HG02798 (cell line): Measurements from ENCODE around the gene STAB1.
"Not testable (repeated sequence)": the region's sequence is repeated elsewhere in the genome, so short reads cannot be mapped to it uniquely, and the experiment has no call there.

Experiments used
- ATAC-seq: cut with Tn5 transposase; IDR thresholded peaks from one replicate; pipeline ENCODE4 v1.9.1; 2021; ENCODE audit warnings: mild to moderate bottlenecking; ENCODE audit not compliant: unreplicated experiment, poor library complexity

STAB1 gene

DNA sequence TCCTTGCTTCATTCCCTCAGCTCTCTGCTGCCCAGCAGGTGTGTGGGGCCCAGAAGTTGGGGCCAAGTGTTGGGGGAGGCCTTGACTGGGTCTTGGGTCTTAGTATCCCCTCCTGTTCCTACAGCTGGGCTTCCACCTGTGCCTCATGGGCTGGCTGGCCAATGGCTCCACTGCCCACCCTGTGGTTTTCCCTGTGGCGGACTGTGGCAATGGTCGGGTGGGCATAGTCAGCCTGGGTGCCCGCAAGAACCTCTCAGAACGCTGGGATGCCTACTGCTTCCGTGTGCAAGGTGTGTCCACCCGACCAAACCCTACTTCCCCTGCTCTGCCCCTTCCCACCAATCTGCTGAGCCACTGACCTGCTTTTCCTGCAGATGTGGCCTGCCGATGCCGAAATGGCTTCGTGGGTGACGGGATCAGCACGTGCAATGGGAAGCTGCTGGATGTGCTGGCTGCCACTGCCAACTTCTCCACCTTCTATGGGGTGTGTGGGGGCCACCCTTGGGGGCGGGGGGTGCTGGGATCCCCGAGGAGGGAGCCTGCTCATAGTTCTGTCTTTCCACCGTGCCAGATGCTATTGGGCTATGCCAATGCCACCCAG is 27.6 kb downstream of the STAB1 start:
- no peak for ATAC-seq

DNA sequence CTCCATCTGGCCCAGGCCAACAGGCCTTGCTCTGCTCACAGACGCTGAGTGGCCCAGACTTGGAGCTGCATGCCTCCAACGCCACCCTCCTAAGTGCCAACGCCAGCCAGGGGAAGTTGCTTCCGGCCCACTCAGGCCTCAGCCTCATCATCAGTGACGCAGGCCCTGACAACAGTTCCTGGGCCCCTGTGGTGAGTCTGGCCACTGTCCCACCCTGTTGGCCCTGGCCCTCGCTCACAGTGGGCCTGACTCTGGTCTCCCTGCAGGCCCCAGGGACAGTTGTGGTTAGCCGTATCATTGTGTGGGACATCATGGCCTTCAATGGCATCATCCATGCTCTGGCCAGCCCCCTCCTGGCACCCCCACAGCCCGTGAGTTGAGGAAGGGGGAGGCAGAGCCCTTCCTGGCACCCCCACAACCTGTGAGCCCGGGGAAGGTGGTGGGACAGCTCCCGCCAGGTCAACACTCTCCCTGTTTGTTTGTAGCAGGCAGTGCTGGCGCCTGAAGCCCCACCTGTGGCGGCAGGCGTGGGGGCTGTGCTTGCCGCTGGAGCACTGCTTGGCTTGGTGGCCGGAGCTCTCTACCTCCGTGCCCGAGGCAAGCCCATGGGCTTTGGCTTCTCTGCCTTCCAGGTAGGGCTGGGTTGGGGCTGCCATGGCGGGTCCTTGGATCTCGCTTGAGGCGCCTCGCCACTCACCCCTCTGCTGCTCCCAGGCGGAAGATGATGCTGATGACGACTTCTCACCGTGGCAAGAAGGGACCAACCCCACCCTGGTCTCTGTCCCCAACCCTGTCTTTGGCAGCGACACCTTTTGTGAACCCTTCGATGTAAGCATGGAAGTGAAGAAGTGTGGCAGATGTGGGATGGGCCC is 28.5 kb downstream of the STAB1 start:
- no peak for ATAC-seq

DNA sequence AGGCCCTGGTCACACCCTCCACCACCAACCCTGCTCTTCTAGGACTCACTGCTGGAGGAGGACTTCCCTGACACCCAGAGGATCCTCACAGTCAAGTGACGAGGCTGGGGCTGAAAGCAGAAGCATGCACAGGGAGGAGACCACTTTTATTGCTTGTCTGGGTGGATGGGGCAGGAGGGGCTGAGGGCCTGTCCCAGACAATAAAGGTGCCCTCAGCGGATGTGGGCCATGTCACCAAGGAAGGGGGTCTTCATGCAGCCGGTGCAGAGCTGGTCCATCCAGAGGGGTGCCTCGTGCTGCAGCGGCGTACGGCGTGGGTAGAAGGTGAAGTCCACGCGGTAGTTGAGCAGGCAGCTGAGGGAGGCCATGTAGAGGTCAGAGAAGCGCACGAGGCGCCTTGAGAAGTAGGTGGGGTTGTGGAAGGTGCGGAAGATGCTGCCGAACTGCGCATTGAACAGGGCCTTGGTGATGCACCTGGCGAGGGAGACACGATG is 29.2 kb downstream of the STAB1 start:
- ATAC-seq: no peak

DNA sequence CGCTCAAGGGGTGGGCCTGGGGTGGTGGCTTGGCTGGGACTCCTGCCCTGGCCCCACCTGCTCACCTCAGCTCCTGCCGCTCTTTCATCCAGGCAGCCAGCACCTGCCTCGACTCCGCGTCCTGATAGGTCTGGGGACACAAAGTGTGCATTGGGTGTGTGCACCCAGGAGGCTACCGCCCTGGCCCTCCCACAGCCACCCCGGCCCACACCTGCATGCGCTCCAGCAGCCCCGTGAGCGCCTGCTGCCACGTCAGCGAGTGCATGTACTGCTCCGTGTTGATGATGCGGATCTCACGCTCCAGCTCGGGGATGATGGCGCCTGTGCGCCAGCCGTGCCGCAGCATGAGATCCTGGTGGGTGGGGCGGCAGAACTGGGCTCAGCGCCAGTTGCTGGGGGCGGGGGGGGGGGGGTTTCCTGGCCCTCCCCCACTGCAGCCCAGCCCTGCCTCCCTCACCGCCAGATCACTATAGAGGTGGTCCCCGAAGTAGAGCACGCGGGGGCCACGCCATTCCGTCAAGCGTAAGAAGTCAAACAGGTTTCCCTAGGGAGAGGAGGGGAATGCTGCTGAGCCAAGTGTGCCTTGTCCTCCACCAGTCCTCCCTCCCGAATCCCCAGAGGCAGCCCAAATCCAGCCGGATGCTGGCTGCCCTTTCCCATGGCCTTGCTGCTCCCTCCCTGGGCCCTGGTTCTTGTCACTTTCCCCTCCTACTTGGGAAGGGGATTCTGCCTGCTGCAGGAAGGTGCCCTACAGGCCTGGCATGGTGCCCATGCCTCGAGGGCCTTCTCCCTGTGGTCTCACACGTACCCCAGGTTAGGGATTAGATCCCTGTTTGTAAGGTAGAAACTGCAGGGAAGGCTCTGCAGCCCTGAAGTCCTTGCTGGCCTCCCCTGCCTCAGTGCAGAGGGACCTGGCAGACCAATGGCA is 29.9 kb downstream of the STAB1 start:
- no peak for ATAC-seq

DNA sequence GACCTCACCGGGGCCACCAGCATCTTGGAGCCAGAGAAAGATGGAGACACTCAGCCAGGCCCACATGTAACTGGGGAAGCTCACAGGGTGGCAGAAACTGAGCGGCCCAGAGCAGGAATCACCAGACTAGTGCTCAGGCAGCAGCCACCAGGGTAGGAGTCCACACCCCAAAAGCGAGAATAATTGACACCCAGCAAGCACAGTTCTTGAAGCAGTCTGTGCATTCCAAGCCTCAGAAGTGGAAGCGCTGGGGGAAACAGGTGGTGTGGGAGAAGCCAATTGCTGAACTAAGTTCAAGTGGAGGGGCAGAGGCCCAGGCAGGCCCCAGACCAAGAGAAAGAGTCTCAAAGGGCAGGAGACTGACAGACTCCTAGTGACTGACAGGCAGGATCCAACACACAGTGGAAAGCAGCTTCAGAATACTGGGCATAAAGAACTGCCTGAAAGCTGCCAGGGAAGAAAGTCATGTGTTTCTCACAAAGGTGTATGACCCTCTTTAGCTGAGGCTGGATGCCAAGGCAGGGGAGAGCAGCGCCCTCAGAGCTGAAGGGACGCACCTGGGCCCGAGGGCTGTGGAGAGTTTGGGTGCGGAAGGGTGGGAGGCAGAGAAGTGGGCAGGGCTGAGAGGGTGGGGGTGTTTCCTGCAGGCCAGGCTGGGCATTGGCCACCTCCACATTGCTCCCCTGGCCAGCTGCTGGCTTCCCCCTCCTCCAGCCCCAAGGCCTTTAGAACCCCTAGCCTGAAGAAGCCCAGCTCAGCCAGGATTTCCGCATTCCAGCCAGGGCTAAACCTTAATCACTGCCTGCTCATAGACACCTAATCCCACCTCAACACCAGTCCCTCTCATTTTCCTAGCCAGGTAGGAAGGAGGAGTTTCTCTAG is 30.8 kb downstream of the STAB1 start:
- ATAC-seq: no peak

DNA sequence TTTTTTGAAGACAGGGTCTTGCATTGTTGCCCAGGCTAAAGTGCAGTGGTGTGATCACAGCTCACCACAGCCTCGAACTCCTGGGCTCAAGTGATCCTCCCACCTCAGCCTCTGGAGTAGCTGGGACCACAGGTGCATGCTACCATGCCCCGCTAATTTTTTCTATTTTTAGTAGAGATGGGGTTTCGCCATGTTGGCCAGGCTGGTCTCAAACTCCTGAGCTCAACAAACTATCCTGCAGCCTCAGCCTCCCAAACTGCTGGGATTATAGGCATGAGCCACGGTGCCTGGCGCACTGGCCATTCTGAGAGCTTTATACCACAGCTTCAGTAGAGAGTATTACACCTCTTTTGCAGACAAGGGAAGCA is 31.5 kb downstream of the STAB1 start:
- not testable (repeated sequence) for ATAC-seq

DNA sequence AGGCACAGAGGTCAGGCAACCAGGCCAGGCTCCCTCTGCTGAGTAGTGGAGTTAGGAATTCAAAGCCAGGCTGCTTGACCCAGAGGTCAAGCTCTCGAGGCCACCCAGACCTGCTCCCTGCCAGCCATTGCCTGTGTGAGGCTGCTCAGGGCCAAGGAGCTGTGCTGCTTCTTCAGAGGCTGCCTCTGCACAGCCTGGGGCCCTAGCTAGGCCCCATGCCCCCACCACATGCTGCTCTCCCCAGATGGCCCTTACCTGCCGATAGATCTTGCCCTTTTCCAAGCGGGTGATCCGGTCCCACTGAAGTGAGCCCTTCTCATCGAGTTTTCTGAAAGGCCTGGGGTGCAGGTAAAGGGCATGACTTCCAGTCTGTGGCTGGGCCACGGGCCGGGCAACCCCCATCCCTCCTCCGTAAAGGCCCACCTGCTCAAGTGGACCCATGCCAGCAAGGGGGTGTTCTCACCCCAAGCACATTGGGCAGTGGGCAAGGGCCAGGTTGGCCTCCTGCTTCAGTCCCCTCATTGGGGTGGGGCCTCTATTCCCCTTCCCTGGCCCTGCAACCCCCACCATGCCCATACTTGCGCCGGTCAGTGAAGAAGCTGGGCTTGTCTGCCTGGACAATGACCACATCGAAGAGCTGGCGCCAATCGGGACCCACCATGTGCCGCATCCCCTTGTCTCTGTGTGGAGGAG is 32.0 kb downstream of the STAB1 start:
- ATAC-seq: no peak

DNA sequence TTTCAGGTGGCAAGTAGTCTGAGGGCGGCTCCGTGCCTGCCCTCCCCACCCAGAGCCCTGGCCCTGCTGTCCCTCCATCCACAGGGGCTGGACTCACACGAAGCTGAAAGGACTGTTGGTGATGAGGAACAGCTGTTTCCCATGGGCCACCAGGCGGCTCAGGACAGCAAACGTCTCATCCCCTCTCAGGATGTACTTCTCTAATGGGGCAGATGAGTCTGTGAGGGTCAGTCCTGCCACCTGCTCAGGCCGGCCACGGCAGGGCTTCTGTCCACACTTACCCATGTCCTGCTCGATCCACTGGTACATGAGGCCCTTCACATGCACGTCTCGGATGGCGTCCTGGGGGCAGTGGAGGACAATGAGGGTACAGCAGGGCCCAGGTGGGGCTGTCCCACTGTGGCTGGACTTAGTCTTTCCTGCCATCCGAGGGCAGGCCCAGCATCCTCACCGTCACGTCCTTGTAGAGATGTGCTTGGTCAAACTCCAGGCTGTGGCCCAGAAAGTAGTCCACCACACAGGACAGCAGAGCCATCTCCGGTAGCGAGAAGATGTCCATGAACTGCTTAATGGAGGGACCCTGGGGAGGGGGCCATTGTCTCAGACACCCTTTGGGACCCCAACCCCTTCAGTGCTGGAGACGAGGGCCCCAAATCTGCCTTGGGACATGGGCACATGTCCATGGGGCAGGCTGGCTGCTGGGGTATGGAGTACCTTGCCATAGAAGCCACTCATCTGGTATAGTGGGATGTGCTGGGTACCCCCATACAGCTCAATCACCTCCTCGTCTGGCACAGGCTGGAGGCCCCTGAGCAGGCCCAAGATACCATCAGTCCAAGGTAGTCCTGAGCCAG is 32.8 kb downstream of the STAB1 start:
- ATAC-seq: no peak

DNA sequence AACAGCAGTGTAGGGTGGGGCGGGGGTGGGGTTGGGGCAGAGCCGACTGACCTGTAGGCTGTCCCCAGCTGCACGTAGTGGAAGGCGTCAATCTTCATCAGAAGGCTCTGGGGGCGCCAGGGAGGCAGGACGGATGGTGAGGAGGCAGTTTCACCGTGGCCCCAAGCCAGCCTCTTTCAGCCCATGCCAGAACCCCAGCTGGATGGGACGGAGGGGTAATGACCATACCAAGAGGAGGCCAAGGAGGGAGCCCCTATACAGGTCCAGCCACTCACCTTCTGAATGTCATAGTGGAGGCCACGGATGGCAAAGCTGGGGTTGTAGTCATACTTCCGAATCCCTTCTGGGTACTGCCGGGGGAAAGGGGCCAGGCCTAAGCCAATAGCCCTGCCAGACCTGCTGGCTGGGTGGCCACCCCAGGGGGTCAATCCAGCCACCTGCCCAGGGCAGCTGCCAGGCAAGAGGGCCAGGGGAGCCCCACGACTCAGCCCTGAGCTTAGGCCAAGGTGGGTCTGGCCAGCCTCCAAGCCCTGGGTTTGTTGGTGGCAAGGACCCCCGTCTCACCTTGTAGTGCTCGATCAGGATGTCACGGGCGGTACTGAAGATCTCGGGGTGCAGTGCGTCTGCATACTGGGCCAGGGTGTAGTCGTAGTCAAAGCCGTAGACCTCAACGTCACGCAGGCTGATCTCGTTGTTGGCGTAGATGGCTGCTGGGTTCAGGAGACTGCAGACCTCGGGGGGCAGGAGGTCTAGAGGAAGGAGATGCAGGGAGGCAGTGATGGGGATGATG is 33.6 kb downstream of the STAB1 start:
- no peak for ATAC-seq

DNA sequence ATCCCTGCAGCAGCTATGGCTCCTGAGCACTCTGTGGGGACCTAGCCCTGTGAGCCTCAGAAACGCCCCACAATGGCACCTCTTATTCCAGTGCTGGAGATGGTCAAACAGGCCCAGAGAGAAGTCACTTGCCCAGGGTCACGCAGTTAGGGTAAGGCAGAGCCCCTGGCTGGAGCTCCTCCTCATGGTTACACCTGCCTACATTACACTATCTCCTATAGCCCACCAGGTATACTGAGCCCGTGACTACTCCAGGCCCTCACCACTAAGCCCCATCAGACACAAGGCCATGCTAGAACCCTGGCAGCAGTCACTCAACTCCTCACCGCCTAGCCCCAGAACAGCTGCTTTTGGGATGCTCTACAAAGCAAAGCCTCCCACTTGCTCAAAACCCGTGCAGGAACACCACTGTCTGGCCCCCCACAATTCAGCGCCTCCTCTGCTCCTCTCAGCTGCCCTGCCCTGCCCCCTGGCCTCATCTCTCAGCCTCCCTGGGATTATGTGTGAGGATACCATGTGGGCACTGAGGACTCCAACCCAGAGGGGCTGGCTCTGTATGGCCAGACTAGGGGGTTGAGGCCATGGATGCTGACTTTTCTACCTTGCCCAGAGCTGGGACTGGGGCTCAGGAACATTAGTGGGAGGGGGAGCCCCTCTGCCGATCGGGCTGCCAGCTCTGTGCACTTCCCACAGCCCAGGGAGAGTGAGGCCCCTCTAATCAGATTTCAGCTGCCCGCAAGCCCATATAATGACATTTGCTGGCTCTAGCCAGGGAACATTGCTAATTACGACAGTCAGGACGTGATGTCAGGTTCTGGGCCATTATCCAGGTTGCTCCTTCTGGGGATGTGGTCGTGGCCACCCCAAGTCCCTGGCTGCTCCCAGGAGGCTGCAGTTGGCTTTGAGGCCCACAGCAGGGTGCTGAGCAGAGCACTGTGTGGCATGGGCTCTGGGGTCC is 34.5 kb downstream of the STAB1 start:
- no peak for ATAC-seq

DNA sequence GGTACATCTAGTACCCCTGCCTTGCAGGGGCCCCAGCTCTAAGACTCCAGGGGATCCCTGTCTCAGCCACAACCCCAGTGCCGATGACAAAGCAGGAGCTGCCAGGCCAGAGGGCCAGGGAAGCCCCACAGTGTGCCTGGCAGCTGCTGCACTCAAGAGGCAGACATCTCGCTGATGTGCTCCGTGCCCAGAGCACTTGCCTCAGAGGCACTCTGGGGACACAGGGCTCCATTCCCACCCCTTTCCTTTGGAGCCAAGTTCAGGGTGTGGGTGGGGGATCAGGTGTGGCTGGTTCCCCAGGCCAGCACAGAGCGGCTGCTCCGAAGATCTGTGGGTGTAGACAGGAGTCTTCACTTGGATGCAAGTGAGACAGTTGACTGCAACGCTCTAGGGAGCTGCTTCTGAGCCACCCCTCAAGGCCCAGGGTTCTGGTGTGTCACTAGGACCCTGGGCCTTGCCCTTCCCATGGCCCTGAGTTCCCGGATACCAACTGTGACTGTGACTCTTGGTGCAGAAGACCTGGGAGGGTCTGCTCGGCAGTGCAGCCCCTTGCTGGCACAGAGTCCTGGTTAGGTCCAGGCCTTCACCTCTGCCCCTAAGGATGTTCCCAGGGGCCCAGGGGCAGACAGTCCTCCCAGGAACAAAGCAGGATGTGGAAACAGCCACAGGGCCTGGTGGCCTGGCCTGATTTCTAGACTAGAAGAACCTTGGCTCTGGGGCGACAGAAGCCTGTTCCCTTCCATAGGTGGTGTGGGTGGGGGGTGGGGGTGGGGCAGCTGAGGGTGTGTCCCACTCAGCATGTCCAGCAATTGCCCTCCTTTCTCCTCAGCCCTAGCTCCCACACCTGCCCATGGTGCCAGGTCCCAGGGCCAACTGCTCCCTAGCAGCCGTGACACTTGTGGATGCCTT is 36.0 kb downstream of the STAB1 start:
- no peak for ATAC-seq

DNA sequence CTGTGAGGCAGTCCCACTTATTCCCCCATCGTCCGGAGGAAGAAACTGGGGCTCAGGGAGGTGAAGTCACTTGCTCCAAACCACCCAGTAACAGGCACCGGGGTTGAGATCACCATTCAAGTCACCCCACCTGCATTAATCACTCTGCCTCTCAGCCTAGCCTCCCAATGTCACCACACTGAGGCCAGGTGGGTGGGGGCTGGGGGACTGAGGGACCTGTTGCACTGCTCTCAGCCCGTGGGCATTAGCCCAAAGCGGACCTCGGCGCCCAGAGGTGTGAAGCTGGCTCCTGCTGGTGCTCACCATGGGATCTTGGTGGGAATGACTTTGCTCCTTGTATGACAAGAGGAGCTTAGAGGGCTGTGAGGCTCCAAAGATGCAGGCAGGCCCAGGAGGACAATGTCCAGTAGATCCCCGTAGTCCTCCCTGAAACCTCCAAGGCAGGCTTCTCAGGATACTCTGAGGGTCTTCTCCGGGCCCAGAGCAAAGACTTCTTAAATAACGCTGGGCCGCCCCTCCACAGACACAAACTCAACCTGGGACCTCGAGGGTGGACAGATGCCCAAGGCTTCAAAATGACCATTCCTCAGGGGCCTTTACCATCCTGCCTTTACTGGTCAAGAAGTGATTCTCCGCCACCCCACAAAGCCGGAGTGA is 36.9 kb downstream of the STAB1 start:
- ATAC-seq: no peak

DNA sequence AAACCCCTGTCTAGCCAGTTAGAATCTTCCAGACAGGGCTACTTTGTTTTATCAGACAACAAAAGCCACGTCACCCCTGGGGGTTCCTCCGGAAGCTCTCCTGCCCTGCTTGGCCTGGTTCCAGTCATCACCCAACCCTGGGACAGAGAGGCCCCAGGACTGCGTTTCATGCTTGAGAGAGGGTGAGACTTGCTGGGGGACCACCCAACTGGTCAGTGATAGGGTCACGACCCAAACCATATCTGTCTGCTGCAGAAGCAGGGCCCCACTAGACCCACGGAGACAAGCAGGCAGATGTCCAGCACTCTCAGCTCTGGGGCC is 37.3 kb downstream of the STAB1 start:
- ATAC-seq: no peak

DNA sequence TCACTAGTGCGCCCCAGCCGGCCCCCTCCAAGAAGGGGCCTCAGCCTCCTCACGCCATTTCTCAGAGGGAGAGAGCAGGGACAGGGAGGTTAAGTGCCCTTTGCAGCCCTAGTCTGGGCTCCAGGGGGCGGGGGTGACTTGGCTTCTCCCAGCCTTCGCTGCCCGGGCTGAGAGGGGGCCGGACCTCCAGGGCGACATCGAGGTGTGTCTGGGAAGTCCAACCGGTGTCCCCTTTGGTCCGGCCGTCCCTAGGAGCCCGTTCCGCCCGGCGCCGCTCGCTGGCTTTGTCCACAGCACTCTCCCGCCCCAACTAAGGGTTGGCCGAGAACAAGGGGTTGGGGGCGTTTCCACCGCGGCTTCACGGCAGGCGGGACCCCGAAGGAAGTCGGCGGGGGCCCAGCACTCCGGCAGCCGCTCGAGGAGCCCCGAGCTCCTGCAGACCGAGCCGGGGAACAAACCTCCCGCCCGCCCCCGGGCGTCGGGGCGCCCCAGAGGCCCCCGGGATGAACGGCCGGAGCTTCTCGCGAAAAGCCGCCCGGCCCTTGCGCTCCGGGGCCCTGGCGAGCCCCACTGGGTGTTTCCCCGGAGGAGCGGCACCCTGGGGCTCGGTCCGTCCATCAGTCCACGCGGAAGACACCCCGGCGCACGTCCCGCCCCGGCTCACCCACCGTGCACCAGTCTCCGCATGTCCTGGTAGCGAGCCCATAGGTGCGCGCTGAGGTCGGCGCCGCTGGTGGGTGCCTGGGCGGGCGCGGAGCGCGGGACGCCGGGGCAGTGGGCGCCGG is 37.9 kb downstream of the STAB1 start:
- ATAC-seq: no peak
